Measurements from ENCODE around the gene TPRN. TPM values are rescaled to one million over a fixed set of nuclear protein-coding genes. Genes with fewer than 3 reads are reported as not detected.

TPRN gene
- total RNA-seq, 4 donors from 2014 or later = 0.29 to 17.1 (median 5.5) TPM

- H3K27me3 ChIP-seq = no peaks in the 10 kb centered on the region
- H3K27ac ChIP-seq = no peak overlapping the region
- DNase-seq = no peak
- H3K36me3 ChIP-seq = no peaks in the 10 kb centered on the region
- H3K9me3 ChIP-seq = no peaks in the 10 kb centered on the region
- intact Hi-C loops (cut with DNase I; ENCODE audit: low total_unique reads) = no loop called here
- H3K4me1 ChIP-seq = peaks cover 5 to 7% of the 10 kb centered on the region in 2 donors
- no peak for TF ChIP-seq POLR2A (IDR thresholded peaks at IDR 0.05)
- TF ChIP-seq CTCF (IDR thresholded peaks at IDR 0.05) = no peak
- H3K4me3 ChIP-seq = no peak overlapping the region
Measured at GRCh38 chr9:137181680-137182079, 18.9 kb downstream of the TPRN start.

- no peak overlapping the region for H3K4me3 ChIP-seq
- H3K36me3 ChIP-seq = no peaks in the 10 kb centered on the region
- no peak overlapping the region for H3K27ac ChIP-seq
- intact Hi-C loops (cut with DNase I; ENCODE audit: low total_unique reads) = no loop called here
- no peak for DNase-seq
- no peaks in the 10 kb centered on the region for H3K9me3 ChIP-seq
- TF ChIP-seq CTCF (IDR thresholded peaks at IDR 0.05) = no peak
- TF ChIP-seq POLR2A (IDR thresholded peaks at IDR 0.05) = no peak
- no peaks in the 10 kb centered on the region for H3K4me1 ChIP-seq
- H3K27me3 ChIP-seq = no peaks in the 10 kb centered on the region
Measured at GRCh38 chr9:137180491-137180890, 20.1 kb downstream of the TPRN start.

GRCh38 chr9:137179761-137180160 lies 20.8 kb downstream of the TPRN start:
- no peak for DNase-seq
- Histone ChIP-seq H3K9me3 (no peaks in the 10 kb centered on the region), H3K27ac (no peak overlapping the region), H3K4me1 (no peaks in the 10 kb centered on the region), H3K4me3 (no peak overlapping the region), H3K36me3 (no peaks in the 10 kb centered on the region), H3K27me3 (no peaks in the 10 kb centered on the region)
- intact Hi-C loops (cut with DNase I; ENCODE audit: low total_unique reads) = no loop called here
- TF ChIP-seq CTCF (IDR thresholded peaks at IDR 0.05) = no peak
- no peak for TF ChIP-seq POLR2A (IDR thresholded peaks at IDR 0.05)

GRCh38 chr9:137178939-137179630 lies 21.5 kb downstream of the TPRN start:
- DNase-seq = no peak
- H3K4me1 ChIP-seq = no peaks in the 10 kb centered on the region
- no peaks in the 10 kb centered on the region for H3K9me3 ChIP-seq
- intact Hi-C loops (cut with DNase I; ENCODE audit: low total_unique reads) = no loop called here
- no peaks in the 10 kb centered on the region for H3K36me3 ChIP-seq
- no peak overlapping the region for H3K27ac ChIP-seq
- TF ChIP-seq POLR2A (IDR thresholded peaks at IDR 0.05) (no peak), CTCF (IDR thresholded peaks at IDR 0.05) (no peak)
- no peaks in the 10 kb centered on the region for H3K27me3 ChIP-seq
- no peak overlapping the region for H3K4me3 ChIP-seq

GRCh38 chr9:137178201-137178938 lies 22.2 kb downstream of the TPRN start:
- H3K27me3 ChIP-seq = no peaks in the 10 kb centered on the region
- no peak overlapping the region for H3K27ac ChIP-seq
- no peak for TF ChIP-seq CTCF (IDR thresholded peaks at IDR 0.05)
- no peak for TF ChIP-seq POLR2A (IDR thresholded peaks at IDR 0.05)
- H3K4me1 ChIP-seq = no peaks in the 10 kb centered on the region
- DNase-seq = no peak
- no peaks in the 10 kb centered on the region for H3K9me3 ChIP-seq
- H3K4me3 ChIP-seq = no peak overlapping the region
- intact Hi-C loops (cut with DNase I; ENCODE audit: low total_unique reads) = no loop called here
- H3K36me3 ChIP-seq = no peaks in the 10 kb centered on the region
